IPS DF 4.7 (cell line): Measurements from ENCODE around the gene SAP25.

Experiments used
- DNase-seq: peaks from one replicate; pipeline ENCODE4 v3.0.0-alpha.2; 2013; ENCODE audit warnings: low spot score; ENCODE audit errors: extremely low read depth

The SAP25 gene

DNA sequence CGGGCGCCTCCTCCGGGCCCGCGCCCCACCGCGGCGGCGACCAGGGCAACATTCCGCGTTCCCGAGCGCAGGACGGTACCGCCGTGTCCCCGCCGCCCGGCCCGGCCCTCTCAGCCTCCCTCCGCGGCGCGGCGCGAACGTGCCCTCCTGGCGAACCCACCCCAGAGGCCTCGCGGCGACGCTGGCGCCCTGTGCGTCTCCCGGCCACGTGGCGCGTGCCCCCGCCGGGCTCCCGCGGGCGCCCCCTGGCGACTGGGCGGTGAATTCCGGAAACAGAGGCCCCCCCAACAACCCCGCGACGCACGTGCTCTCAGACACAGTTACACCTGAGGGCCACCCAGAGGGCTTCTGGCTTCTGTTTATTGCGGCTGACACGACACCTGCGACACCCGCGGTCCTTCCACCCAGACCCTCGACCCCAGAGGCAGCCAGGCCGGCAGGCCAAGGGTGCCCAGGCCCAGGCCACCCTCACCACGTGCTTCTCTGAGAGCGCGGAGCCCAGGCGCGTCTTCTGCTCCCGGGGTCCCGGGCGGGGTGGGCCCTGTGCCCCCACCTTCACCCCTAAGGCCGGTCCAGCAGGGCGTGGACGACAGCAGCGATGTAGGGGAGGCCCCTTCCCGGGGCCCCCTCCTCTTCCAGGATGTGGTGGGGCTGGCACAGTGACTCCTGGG, at the start of gene SAP25:
SAP25 (minus strand) TSS at position 210 of the 671 bp plus-strand sequence; CDS start at position 52, 158 bp downstream.
- DNase-seq: no peak

DNA sequence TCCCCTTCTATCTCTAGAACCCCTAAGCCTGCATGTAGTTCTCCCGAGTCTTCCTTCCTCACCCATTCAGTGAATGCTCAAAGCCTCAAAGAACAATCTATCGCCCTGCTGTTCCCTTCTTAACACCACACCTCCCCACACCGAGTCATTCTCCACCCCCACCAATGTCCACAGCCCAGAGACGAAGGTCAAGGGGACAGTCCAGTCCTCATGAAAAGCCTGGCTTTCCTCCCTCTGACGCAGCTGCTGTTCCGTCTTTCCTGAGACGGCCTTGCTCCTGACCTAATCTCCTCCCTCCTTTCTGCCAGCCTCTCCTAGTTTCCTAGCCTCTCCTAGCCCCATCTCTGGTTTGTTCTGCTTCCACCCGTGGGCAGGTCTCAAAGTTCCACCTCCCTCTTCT, 47.9 kb upstream of the SAP25 start:
- no peak for DNase-seq

DNA sequence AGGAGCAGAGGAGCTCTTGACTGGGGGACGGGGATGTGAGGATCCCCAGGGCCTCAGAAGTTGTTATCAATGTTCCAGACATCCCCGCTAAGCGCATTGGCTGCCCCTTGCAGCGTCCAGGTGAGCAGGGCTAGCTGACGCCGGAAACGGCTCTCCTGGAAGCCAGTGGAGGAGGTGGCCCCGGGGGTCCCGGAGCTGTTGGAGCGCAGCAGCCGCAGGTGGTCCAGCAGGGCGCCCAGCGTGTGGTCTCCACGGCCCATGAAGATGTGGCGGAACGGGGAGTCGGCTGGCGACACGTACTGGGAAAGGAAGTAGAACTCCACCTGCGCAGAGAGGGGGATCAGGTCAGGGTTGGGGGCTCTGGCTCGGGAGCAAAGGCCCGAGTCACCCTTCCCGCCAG, 47.1 kb upstream of the SAP25 start:
- DNase-seq: no peak

DNA sequence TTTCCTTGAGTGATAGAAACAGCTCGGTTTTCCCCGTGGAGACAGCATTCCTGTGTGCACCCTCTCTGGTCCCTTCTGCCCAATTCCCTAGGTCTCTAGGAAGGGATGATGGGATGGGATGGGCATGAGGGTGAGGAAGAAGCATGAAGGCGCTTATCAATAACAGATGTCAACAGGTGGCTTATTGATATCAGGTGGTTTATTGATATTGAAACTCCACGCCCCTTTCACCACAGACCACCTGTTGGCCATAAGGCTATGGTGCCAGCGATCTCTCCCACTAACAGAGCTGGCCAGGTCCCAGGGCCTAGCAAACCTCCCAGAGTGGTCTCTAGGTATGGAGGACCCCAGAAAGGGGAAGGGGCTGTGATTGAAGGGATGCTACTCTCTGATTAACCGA, 46.5 kb upstream of the SAP25 start:
- DNase-seq: no peak

DNA sequence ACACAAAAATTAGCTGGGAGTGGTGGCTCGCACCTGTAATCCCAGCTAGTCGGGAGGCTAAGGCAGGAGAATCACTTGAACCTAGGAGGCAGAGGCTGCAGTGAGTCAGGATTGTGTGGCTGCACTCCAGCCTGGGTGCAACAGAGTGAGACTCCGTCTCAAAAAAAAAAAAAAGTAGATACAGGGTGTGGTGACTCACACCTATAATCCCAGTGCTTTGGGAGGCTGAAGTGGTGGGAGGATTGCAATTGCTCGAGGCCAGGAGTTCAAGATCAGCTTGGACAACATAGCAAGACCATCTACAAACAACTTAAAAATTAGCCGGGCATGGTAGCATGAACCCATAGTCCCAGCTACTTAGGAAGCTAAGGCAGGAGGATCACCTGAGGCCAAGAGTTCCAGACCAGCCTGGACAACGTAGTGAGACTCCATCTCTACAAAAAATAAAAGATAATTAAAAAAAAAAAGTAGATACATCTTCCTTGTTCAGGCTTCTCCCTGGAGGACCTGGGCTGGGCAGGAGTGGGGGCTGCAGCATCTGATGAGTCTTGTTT, 40.7 kb upstream of the SAP25 start:
- no peak for DNase-seq

DNA sequence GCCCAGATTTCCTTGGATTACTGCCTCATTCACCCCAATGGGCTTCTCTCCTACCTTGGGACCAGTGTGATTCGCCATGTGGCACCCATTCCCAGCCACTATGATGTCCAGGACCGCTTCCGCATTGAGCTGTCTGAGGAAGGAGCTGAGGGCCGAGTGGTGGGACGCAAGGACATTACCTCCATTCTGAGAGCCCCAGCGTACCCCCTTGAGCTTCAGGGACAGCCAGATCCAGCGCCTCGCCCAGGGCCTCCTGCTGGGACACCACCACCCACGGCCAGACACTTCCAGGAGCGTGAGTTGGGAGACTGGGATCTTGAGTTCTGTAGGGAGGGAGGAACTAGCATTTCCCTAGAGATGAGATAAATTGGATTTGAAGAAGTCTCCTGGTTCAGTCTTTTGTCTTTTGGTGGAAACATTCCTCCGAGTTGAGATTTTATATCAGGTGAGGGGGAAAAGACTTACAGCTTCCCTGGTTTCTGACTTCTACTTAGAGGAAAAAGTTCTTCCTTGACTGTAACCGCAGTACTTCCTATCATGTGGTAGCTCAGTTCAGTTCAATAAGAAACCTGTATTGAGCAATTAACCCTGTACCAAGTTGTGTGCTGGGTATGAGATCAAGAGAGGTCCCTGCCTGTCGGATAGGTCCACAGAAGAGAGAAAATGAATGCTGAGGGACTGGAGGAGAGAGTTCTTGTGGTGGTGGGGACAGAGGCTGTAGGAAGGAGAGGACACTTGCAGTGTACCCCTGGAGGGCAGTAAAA, 39.9 kb upstream of the SAP25 start:
- DNase-seq: no peak

DNA sequence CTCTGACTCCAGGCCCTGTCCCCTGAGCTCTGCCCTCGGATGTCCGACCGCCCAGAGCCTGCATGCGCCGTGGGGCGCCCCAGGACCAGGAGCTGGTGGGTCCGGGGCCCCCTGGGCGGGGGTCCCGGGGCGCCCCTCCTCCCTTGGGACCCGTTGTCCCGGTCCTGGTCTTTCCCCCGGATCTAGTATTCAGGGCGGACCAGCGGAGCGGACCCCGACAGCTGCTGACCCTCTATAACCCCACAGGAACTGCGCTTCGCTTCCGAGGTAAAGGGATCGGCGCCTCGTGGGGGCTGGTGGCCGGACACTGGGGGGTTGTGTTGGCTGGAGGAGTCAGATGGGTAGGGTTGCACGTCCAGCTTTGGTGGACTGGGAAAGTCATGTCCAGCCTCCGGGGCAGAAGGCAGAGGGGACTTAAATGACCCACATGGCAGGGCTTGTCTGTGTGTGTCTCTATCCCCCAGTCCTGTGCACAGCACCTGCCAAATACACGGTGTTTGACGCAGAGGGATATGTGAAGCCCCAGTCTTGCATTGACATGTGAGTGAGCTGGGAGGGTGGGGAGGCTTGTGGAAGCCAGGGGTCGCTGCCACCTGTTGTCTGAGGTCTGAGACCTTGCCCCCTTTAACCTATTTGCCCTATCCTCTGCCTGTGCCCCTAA, 39.2 kb upstream of the SAP25 start:
- no peak for DNase-seq

DNA sequence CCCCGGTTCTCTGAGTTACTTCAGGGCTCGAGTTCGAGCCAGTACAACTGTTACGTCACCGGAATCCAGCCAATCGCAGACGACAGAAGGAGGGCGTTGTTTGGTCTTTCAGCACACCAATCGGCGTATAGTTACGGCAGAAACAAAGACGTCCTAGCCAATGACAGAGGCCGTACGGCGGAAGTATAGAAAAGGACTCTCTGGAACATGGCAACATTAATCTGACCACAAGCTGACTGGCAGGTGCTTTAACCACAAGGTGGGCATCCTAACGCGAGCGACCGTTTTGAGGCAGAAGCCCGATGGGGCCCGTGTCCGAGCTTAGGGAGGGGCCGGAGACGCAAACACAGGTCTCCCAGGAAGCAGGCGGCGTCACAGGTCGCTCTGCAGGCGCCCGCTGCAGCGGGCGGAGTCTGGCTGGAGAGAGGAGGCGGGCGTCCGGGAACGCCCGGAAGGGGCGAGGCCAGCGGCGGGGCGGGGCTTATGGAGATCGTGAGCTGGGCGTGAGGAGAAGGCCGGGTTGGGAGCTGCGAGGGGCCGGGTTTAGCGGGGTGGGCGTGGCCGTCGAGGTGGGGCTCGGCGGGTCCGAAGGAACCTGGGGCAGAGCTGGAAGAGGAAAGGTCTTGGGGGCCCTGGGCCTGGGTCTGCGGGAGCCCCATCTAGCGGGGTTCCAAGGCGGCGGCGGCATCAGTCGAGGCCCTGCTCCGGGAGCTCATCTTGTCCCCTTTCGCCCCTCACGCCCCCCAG, 38.5 kb upstream of the SAP25 start, which contains the start of gene MOSPD3:
MOSPD3 (plus strand) TSS at position 558 of the 747 bp plus-strand sequence. CDS start 252 bp downstream, outside the sequence.
- DNase-seq: peak; percentile 100

DNA sequence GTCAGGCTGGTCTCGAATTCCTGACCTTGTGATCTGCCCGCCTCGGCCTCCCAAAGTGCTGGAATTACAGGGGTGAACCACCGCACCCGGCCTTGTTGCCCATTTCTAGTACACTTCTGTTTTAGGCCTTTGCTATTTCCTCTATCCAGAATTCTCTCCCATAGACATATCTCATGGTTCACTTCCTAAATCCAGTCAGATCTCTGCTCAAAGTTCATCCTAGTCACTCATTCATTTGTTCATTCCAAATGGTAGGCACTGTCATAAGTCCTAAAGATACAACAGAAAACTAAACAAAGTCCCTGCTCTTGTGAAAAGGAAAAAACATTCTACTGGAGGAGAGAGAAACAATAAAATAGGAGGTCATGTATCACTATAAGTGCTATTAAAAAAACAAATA, 36.3 kb upstream of the SAP25 start:
- DNase-seq: no peak

DNA sequence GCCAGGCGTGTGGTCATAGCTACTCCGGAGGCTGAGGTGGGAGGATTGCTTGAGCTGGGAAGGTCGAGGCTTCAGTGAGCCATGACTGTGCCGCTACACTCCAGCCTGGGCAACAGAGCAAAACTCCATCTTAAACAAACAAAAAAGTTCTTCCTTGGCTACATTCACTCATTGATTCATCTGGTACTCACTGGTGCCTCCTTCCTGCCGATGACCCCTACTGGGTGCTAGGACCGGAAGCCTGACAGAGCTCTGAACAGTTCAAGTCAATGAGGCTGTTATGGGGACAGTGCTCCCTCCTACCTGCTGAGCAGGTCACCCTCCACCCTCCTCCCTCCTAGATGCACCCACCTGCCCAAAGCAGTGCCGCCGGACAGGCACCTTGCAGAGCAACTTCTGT, 33.4 kb upstream of the SAP25 start:
- DNase-seq: no peak

DNA sequence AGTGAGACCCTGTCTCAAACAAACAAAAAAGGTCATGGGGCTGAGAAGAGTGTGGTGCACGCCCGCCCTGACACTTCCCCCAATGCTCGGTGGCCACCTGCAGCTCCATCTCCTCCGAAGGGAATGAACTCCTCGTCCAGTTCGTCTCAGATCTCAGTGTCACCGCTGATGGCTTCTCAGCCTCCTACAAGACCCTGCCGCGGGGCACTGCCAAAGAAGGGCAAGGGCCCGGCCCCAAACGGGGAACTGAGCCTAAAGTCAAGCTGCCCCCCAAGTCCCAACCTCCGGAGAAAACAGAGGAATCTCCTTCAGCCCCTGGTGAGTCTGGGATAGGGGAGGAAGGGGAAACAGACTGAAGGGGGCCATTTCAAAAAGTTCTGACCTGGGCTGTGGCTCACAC, 32.6 kb upstream of the SAP25 start:
- DNase-seq: no peak

DNA sequence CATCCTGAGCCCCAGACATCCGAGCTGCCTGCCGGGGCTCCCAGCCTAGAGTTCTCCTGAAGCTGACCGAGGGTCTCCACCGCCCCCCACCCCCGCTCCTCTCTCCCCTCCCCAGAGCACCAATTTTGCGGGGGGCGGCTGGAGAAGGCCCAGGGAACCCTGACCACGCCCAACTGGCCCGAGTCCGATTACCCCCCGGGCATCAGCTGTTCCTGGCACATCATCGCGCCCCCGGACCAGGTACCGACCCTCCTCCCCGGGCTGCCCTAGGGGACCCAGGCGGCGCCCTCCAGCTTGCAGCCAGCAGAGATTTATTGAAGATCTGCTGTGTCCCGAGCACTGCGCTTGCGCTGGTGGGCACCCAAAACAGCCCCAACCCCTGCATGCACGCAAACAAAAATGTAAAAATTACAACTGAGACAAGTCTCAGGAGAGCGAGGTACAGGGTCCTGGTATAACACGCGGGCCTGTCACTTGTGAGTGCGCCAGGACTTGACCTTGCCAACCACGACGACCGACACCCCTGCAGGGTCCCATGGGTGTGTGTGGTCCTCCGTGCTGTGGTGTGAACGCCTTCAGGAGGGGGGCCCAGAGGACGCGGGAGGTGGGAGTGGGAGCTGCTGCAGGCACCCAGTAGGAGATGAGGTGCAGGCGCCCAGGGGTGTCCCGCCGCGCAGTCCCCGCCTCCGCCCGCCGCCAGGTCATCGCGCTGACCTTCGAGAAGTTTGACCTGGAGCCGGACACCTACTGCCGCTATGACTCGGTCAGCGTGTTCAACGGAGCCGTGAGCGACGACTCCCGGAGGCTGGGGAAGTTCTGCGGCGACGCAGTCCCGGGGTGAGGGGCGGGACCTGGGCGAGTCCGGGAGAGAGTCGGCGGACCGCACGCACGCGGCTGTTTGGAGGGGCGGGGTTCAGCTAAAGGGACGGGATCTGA, 31.5 kb upstream of the SAP25 start:
- no peak for DNase-seq

DNA sequence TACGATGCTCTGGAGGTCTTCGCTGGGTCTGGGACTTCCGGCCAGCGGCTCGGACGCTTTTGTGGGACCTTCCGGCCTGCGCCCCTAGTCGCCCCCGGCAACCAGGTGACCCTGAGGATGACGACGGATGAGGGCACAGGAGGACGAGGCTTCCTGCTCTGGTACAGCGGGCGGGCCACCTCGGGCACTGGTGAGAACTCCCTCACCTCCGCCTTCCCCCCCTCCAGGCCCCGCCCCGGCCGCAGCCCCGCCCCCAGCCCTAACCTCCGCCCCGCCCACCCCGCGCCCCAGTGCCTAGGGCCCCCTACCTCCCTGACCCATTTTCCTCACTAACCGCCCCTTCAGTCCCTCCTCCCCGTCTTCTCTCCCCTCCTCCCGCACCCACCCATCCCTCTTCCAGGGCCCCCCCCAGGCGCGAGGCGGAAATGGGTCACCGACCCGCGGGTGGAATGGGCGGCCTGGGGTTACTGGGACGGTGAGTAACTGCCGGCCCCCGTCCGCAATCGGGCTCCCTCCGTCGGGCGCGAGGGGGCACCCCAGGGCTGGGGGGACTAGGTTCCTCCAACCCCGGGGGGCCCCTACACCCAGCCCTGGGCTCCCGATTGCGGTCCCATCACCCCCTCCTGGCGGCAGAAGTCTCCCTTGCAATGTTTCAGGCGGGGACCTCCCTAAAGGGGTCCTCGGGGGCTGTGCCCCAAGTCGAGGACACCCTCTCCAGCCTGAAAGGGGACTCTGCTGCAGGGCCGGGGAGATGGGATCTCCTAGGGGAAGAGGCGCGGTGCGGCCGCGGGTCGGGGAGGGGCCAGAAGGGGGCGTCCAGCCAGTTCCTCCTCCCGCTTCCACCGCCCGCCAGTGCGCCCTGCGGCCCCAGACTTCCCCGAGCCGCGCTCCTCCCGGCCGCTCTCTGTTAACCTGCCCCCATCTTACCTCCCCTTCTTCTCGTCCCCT, 30.6 kb upstream of the SAP25 start:
- DNase-seq: no peak

DNA sequence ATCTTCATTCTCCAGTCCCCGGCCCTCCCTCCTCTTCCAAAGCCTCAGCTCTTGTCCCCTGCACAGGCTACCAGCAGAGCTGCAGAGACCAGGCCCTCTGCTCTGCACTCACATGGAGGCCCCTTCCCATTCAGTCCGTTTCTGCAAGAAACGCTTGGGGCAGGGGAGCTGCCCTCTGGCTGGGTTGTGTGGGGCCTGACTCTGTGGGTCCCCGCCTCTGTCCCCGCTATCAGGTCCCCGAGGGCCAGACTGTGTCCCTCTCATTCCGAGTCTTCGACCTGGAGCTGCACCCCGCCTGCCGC, 30.0 kb upstream of the SAP25 start:
- DNase-seq: no peak

DNA sequence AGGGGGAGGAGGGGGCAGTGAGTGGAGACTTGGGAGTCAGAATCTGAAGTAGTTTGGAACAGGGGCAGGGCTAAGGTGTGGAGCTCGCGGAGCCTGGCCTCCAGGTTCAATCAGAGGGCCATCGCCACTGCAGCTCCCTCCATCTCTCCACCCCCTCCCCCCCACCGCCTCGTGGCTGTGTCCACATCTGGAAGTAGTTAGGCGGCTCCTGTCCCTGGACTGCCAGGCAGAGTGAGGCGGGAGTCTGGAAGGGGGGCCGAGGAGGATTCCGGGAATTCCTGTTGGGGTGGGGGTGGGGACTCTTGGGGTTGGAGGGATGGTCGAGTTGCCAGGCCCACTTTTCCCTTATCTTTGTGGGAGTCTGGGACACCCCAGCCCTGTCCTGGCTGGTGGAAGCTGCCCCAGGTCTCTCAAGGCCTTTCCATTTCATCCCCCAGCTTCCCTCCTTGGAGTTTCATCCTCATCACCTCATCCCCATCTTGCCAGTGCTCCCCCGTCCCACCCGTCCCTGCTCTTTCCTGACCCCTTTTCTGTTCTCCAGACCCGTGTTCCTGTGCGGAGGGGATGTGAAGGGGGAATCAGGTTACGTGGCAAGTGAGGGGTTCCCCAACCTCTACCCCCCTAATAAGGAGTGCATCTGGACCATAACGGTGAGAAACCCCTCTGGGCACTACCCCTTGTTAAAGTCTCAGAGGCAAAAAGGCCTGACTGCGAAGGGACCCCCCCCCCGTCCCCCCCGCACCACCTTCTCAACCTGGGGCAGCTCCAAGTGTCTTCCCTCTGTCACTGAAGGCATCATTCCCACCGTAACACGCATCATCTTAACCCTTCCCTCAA, 29.4 kb upstream of the SAP25 start:
- no peak for DNase-seq

DNA sequence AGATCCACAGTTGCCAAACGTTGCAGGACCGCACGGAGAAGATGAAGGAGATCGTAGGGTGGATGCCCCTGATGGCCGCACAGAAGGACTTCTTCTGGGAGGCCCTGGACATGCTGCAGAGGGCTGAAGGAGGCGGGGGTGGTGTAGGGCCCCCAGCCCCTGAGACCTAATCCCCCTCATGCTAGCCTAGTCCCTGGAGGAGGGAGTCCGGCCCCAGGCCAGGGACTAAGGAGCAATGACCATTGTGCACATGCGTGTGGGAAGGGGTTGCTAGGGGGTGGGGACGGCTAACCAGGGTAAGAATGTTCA, 27.0 kb upstream of the SAP25 start:
- DNase-seq: no peak

DNA sequence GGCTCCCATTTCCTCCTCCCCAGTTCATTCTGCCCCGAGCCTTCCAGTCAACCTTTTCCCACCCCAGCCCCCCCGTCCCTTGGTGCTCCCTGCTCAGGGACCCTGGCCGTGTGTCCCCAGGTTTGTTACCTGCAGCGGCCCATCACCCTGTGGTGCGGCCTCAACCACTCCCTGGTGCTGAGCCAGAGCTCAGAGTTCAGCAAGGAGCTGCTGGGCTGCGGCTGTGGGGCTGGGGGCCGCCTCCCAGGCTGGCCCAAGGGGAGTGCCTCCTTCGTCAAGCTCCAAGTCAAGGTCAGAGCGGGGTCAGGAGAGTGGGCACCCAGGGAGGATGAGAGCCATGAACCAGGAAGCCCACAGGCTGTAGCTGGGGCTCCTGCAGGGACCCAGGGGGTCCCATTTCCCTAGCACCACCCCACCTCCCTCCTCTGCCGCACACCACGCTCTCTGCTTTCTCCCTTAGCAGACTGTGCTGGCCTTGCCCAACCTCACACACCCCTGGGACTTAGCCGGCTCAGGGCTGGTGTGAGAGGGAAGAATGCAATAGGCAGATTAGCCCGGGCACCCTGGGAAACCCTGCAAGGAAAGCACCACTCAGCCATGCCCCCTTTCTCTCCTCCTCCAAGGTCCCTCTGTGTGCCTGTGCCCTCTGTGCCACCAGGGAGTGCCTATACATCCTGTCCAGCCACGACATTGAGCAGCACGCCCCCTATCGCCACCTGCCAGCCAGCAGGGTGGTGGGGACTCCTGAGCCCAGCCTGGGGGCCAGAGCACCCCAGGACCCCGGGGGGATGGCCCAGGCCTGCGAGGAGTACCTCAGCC, 26.4 kb upstream of the SAP25 start:
- no peak for DNase-seq

DNA sequence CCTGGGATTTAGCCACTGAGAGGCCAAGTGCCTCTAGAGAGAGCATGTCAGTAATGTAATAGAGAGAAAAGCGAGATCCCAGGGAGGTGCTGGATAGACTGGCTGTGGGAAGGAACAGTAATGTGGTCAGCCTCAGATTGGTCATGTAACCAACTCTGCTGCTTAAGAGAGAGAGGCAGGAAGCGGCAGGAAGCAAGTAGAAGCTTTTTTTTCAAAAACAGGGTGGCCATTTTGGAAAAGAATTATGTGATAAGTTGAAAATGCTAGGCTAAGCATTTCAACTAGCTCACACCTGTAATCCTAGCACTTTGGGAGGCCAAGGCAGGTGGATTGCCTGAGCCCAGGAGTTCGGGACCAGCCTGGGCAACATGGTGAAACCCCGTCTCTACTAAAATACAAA, 24.7 kb upstream of the SAP25 start:
- DNase-seq: no peak
